ENCODE measurements around the gene TTBK1.

Gene TTBK1

DNA sequence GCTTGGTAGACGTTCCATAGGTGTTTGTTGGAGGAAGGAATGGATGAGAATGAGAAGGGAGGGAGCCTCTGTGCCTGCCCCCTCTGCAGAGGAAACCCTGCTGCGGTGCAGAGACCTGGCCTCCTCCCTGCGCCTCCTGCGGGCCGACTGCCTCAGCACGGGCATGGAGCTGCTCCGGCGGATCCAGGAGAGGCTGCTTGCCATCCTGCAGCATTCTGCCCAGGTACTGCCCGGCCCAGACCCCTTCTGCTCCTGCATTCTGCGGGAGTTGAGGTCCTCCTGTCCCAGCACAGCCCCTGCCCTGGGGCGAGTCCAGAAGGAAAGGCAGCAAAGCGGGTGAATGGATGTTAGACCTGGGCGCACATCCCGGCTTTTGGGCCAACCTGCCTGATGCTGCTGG is 20.1 kb upstream of the TTBK1 start:
- no peak for DNase-seq (ENCODE audit: low spot score)

DNA sequence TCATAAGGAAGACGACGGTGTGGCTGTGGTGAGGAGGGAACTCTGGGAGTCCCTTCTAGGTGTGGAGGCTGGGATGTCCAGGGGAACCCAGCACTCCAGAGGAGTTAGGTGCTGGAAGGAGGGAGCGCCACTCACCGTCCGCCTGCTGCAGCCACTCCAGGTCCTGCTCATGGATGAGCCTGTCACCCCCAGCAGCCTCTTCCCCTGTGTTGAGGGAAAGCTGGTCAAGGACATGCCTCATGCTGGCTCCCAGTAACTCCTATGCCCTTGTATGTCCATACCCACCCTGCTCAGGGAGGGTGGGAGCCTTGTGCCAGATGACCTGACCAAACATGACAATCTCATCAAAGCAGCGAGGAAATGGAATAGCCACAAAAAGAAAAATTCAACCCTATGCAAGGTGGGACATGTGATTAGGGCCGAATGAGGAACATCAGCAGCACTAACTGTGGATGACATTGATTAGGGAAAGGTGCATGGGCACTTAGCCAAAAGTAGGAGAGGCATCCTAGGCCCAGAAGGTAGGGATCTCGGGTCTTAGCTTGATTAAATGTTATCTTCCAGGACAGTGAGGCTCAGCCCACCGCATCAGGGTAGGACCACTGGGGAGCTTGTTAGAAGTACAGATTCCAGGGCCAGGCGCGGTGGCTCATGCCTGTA is 17.0 kb upstream of the TTBK1 start:
- DNase-seq (ENCODE audit: low spot score): no peak

DNA sequence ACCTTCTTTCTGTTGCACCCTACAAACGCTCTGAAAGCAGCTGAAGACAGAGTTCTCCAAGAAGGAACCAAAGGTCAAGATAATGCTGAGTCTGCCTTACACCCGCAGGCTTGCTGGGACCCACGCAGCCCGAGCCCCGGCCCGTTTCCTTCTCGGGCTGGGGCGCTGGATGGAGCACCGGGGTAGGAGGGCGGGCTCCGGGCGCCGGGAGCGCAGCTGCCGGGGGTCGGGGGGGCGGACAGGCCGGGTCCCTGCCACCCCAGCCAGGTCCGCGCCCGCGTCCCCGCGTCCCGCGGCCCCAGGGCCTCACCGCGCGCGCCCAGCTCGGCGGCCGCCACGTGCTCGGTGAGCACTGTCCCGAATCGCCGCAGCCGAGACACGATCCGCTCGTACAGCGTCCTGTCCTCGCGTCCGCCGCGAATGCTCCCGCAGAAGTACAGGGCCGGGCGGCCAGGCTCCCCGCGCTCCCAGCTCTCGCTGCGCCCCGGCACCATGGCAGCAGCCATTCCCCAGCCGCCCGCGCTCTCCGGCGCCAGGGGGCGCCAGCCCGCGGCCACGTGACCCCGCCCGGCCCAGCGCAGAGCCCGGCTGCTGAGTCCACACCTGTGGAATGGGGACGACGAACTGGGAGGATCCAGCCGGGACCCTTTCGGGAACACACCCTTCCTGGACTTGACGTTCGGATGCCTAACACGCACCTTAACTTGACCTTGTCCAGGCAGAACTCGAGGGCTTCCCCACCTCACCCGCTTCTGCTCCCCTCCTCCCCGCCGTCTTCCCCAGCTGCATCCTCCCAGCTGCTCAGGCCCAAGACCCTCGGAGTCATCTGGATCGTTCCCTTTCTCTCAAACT is 14.1 kb upstream of the TTBK1 start, which contains the start of gene DNPH1:
DNPH1 (minus strand) TSS at position 531 of the 852 bp plus-strand sequence; CDS start at position 506, 25 bp downstream.
- DNase-seq (ENCODE audit: low spot score): no peak

DNA sequence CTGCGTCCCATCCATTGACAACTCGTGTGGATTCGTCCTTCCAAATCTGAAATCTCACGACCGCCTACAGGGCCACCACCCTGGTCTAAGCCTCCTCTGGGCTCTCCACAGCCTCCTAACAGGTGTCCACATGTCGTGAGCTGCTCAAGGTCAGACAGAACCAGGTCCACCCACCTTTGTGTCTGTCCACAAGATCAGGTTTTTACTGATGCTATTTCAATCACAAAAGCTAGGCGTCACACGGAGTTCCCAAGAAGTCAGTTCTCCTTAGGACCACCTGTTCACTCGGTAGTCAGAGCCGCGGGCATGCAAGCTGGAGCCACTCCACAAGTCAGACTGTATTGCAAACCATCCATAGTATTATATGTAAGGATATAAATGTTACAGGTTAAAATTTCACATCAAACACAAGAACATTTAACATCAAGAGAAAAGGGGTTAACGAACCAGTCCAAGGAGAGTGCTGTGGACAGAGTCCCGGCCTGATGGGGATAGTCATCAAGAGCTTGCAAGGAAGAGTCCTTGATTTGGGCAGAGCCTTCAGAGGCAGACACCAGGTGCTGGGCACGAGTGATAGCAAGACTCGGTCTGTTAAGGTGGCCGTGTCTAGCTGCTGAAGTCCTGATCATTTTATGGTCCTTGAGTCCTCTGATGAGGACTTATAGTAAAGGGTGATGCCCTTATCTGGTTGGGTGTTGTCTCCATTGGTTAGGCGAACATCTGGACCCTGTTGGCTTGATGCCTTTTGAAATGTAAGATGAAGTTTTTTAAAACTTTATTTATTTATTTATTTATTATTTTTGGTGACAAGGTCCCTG is 13.3 kb upstream of the TTBK1 start:
- DNase-seq (ENCODE audit: low spot score): no peak

DNA sequence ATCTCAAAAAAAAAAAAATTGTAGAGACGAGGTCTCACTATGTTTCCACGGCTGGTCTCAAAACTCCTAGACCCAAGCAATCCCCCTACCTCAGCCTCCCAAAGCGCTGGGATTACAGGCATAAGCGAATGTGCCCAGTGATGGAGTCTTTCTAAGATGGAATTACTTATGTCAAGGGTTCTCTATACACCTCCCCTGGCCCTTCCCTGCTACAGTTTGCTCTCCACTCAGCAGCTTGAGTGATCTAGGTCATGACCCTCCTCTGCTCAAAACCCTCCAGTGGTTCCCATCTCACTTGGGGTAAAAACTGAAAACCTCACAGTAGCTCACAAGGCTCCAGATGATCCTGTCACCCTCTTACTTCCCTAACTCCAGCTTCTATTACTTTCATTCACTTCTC is 12.2 kb upstream of the TTBK1 start:
- no peak for DNase-seq (ENCODE audit: low spot score)

DNA sequence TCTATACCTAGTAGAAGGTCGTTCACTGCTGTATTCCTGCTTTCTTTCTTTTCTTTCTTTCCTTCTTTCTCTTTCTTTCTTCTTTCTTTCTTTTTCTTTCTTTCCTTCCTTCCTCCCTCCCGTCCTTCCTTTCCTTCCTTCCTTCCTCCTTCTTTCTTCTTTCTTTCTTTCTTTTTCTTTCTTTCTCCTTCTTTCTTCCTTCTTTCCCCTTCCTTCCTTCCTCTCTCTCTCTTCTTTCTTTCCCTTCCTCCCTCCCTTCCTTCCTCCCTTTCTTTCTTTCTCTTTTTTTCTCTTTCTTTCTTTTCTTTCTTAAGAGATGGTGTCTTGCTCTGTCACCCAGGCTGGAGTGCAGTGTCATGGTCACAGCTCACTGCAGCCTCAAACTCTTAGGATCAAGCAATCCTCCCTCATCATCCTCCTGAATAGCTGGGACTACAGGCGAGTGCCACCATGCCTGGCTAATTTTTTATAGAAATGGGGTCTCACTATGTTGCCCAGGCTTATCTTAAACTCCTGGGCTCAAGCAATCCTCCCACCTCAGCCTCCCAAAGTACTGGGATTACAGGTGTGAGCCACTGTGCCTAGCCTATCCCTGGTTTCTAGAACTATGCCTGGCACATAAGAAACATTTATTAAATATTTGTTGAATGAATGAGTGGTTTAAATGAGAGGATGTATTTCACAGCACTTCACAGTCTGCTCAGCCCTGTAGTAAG is 11.4 kb upstream of the TTBK1 start:
- DNase-seq (ENCODE audit: low spot score): no peak

DNA sequence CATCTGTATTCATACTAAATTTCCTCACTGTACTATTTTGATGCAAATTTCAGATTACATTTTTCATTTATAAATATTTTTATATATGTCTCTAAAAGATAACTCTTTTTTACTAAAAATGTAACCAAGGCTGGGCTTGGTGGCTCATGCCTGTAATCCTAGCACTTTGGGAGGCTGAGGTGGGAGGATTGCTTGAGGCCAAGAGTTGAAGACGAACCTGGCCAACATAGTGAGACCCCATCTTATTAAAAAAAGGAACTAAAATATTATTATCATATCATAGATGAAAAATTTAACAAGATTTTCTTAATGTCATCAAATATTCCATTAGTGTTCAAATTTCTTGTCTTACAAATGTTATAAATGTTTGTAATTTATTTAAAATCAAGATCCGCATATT is 7.4 kb upstream of the TTBK1 start:
- DNase-seq (ENCODE audit: low spot score): no peak

DNA sequence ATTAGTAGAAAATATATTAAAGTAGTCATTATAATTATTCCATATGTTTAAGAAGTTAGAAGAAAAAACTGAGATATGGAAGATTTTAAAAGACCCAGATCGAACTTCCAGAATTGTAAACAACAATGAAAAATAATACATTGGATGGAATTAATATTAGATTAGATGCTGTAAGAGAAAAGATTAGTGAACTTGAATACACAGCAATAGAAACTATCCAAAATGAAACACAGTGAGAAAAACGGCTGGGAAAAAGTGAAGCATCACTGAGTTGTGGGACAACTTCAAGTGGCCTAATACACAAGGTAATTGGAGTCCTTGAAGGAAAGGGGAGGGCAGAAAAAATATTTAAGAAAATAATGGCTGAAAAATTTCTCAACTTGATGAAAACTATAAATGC is 4.2 kb upstream of the TTBK1 start:
- DNase-seq (ENCODE audit: low spot score): no peak

DNA sequence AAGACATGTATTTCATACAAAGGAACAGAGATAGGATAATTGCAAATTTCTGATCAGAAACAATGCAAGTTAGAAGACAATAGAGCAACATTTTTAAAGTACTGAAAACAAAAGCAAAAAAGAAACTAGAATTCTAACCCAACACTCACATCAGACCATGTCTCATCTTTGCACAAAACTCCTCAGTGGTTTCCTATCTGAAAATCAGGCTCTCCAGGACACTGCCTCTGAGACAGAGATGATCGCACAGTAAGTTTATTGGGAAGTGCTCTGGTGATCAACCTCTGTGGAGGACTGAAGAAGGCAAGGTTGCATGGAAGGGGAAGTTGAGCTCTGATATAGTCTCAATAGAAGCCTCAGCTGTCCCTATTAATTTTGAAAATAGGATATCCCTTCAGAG is 2.3 kb upstream of the TTBK1 start:
- no peak for DNase-seq (ENCODE audit: low spot score)

DNA sequence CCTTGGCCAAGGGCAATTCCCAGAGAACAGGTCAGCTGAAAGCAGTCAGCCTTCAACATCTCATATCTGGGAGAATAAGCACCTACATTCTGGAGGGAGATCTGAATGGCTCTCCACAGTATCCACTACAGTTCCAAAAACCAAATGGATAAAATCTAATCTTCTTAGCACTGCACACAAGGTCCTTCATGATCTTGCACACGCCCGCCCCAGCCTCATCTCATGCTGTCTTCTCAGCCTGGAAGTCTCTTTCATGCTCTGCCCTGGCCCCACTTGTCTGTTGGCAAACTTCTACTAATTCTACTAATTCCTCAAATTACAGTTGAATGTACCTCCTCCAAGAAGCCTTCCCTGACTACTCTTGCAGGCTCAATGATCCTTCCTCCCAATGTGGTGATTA is 1.8 kb upstream of the TTBK1 start:
- no peak for DNase-seq (ENCODE audit: low spot score)

DNA sequence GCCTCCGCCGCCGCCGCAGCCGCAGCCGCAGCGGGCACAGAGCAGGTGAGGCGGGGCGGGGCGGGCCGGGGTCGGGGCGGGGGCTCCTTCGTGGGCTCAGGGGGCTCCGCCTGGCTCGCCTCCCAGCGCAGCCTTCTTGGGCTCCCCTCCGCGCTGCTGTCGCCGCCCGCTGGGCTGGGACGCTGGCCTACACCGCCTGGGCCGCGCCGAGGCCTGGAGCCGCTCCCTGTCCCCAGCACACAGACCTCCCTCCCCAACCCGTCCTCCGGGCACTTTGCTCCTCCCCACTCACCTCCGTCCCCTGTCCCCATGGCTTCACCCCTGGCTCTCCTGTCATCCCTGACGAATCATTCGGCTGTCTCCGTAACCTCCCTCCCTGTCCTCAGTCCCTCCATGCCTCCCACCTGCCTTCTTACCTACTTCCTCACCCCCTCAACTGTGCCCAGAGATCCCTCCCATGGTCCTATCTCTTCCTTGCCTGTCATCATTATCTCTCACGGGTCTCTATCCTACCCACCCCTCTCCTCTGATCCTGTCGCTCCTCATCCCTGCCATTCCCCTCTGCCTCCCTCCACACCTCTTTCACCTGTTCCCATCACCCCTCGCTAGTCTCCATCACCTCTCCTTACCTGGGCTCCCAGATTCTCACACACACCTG is 512 bp downstream of the TTBK1 start:
- no peak for DNase-seq (ENCODE audit: low spot score)

DNA sequence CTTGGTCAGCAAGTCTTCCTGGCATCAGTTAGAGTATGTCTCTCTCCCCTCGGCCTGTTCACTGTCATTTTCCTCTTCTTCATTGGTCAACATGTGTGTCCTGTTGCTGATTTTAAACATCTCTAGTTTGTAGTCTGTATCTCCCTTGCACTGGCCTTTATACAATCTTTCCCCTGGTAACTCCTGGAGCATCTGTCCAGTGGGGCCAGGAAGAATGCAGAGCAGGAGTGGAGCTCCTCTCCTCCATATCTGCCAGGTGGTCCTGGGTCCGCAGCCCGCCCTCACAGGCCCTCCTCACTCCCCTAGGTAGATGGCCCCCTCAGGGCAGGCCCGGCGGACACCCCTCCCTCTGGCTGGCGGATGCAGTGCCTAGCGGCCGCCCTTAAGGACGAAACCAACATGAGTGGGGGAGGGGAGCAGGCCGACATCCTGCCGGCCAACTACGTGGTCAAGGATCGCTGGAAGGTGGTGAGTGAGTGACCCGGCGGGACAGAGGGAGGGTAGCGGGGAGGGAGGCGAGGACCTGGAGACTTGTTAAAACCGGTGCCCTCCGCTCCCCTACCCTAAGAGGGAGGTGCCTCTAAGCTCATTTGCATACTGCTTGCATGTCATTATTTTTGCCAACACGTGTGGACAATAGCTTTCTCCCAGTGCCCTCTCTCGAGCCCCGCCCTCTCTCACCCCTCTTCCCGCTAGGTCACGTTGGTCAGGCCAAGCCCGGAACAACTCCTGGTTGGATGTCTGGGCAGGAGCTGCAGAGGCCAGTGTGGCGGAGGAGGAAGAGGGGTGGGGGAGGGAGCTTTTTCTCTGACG is 3.2 kb downstream of the TTBK1 start:
- no peak for DNase-seq (ENCODE audit: low spot score)

DNA sequence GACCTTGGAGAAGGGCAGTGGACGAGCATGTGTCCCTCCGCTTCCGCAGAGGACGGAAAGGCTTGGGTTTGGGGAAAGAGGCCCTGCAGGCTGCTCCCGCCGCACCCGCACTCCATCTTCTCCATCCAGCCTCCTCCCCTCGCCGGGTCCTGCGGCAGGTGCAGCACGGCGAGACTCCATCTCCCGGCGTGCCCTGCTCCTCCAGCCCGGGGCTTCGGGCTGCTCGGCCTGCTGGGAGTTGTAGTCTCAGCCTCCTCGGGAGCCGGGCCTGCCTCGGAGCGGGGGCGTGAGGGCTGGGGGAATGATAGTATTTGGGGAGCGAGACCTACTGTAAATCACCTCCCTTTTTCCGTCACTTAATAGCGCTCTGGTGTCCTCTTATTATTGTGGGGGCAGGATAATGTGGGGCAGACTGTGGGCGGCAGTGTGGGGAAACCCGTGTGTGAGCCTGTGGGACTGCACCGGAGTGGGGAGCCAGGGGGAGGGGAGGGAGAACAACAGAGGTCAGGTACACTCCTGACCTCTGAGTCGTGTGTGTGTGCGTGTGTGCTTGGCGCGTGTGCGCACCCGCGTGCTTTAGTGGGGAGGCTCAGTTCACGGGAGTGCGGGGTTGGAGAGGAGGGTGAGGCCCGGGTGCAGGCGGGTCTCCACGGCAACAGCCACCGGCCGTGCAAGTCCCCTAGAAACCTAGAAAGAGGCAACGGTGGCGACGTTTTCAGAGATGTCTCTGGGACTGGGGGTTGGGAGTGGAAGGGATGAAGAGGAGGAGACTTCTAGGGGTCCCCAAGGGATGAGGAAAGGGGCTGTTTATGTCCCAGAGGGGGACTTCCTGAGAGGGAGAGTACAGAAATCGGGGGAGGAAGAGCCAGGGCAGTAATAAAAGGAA is 4.1 kb downstream of the TTBK1 start:
- peak; percentile 86 for DNase-seq (ENCODE audit: low spot score)

DNA sequence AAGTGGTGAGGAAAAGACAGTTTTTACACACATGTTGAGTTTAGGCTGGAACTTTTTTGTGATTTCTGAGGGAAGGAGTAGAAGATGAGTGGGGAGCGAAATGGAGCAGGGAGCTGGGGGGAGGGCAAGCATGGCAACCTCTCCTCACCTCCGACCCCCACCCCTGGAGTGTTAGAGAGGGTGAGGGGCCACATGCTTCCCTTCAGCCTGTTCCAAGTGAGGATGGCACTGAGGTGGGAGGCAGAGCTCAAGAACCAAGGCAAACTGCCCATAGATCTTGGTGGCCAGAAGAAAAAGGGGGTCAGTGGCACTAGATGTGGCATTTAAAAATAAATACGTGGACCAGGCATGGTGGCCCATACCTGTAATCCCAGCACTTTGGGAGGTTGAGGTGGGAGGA is 4.8 kb downstream of the TTBK1 start:
- no peak for DNase-seq (ENCODE audit: low spot score)

DNA sequence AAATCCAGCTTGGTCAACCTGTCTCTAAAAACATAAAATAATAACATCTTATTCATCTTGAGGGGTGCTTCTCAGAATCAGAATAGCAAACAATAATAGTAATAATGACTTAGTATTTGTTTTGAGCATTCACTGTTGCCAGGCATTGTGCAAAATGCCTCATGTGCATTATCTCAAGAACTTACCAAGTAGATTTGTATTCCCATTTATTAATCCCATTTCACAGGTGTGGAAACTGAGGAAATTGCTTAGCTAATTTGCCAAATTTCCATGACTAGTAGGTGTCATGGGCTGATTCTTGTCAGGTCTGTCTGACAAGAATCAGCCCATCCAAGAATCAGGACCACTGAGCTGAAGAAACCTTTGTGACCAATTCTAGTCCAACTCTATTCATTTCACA is 5.5 kb downstream of the TTBK1 start:
- no peak for DNase-seq (ENCODE audit: low spot score)

DNA sequence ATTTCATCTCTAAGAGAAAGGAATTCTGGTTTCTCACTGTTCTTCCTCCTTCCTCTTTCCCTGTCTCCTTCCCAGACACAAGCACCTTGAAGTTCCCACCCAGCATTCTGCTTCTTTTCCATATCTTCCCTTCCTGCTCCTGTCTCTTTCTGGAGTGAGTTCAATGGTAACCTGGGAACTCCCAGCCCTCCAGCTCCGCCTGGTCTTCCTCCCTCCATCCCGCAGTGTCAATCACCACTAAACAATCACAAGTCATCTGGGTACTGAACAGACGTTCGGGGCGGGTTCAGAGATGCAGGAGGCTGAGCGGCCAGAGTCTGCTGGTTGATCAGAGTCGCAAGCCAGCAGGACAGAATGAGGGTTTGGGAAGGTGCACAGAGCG is 7.7 kb downstream of the TTBK1 start:
- no peak for DNase-seq (ENCODE audit: low spot score)

DNA sequence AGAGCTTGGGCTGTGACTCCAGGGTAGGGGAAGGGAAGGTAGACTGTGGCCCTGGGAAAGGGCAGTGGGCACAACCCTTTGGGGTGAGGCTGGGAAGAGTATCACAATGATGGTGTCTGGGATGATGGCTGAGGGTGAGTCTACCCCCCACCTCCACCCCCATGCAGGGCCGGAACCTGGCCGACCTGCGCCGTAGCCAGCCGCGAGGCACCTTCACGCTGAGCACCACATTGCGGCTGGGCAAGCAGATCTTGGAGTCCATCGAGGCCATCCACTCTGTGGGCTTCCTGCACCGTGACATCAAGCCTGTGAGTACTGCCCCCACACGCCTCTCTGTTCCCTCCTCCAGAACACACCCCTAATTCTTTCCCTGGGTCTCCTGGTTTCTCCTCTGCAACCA is 10.1 kb downstream of the TTBK1 start:
- DNase-seq (ENCODE audit: low spot score): no peak

DNA sequence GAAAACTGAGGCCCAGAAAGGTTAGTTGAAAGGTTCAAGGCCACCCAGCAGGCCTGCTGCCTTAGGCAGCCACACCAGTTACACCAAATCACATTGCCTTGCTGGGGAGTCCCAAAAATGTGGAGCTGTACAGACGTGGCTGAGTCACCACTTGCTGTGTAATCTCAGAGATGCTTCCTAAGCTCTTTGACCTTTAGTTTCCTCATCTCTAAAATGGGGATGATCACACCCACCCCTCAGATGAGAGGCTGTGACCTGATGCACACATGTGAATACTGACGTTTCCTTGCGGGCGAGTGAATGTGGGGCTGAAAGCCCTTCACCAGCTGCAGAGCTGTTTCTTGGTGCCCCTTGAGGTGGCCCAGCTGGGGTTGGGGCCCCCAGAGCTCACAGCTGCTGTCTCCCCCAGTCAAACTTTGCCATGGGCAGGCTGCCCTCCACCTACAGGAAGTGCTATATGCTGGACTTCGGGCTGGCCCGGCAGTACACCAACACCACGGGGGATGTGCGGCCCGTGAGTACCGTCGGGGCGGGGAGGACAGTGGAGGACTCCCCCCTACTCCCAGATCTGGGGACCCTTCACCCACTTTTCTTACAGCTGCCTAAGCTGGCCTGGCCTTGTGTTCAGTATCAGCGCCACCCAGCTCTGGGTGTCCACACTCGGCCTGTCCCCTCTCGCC is 11.0 kb downstream of the TTBK1 start:
- no peak for DNase-seq (ENCODE audit: low spot score)

DNA sequence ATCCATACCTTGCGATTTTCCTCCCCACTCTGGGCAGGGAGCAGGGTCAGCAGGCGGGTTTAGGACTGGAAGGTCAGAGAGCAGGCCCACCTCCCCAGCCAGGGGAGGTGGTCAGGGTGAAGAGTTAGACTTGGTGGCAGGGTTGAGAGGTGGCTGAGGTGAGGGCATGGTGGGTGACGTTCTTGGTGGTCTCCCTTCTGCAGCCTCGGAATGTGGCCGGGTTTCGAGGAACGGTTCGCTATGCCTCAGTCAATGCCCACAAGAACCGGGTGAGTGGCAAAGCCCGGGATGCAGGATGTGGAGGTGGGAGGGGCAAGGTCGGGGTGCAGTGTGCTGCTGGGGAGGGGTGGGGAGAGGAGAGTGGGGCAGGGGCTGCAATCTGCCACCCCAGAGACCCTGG is 11.6 kb downstream of the TTBK1 start:
- DNase-seq (ENCODE audit: low spot score): no peak

Data from COLO829 (cell line).